GM12878 (cell line): ENCODE results near the gene CXXC1. TPM values are rescaled to one million over a fixed set of nuclear protein-coding genes. Genes with fewer than 3 reads are reported as not detected.

ENCODE experiments used
- BMI1 ChIP-seq: fragments of 450-650 bp; IDR thresholded peaks from 2 replicates; pipeline ENCODE4 v1.6.1; 2016; ENCODE audit warnings: mild to moderate bottlenecking, moderate library complexity, borderline replicate concordance
- CUX1 ChIP-seq: IDR thresholded peaks from 2 replicates; pipeline ENCODE4 v1.6.1; 2012; ENCODE audit warnings: improper control_type of control experiment, low read depth, low read length; ENCODE audit not compliant: insufficient replicate concordance
- E4F1 ChIP-seq: fragments of 450-650 bp; IDR thresholded peaks from 2 replicates; pipeline ENCODE4 v1.6.1; 2018; ENCODE audit warnings: borderline replicate concordance, mild to moderate bottlenecking; ENCODE audit not compliant: partially characterized antibody
- HCFC1 ChIP-seq: fragments of 150-350 bp; IDR thresholded peaks from 2 replicates; pipeline ENCODE4 v1.6.1; 2014; ENCODE audit warnings: low read length
- MAX ChIP-seq: IDR thresholded peaks from 2 replicates; pipeline ENCODE4 v1.6.1; 2012; ENCODE audit warnings: low read depth, low read length, improper control_type of control experiment
- PKNOX1 ChIP-seq: fragments of 450-650 bp; IDR thresholded peaks from 2 replicates; pipeline ENCODE4 v1.6.1; 2016; ENCODE audit warnings: mild to moderate bottlenecking
- POLR2AphosphoS2 ChIP-seq: IDR thresholded peaks from 2 replicates; pipeline ENCODE4 v1.6.1; 2011; ENCODE audit warnings: low read depth, mild to moderate bottlenecking, low read length, improper control_type of control experiment, moderate library complexity
- POU2F2 ChIP-seq: IDR thresholded peaks from 3 replicates; pipeline ENCODE4 v1.6.1; 2011; ENCODE audit warnings: low read depth, mild to moderate bottlenecking, low read length, borderline replicate concordance
- SIX5 ChIP-seq: IDR thresholded peaks from 2 replicates; pipeline ENCODE4 v1.6.1; 2011; ENCODE audit warnings: mild to moderate bottlenecking, low read depth, low read length, moderate library complexity; ENCODE audit not compliant: severe bottlenecking
- SKIL ChIP-seq: fragments of 450-650 bp; IDR thresholded peaks from 2 replicates; pipeline ENCODE4 v1.6.1; 2017; ENCODE audit warnings: mild to moderate bottlenecking, low read depth, inconsistent platforms; ENCODE audit not compliant: poor library complexity, severe bottlenecking
- SMAD5 ChIP-seq: IDR thresholded peaks from 2 replicates; pipeline ENCODE4 v1.6.1; 2016; ENCODE audit warnings: antibody characterized with exemption, low read depth
- SUPT20H ChIP-seq: IDR thresholded peaks from 2 replicates; pipeline ENCODE4 v1.6.1; 2011; ENCODE audit warnings: low read depth, mild to moderate bottlenecking, low read length, moderate library complexity, borderline replicate concordance; ENCODE audit not compliant: control insufficient read depth
- TCF3 ChIP-seq: IDR thresholded peaks from 2 replicates; pipeline ENCODE4 v1.6.1; 2012; ENCODE audit warnings: low read depth, mild to moderate bottlenecking, low read length, borderline replicate concordance; ENCODE audit not compliant: insufficient read depth
- ZBED1 ChIP-seq: IDR thresholded peaks from 2 replicates; pipeline ENCODE4 v1.6.1; 2016; ENCODE audit warnings: borderline replicate concordance
- ZBTB33 ChIP-seq: fragments of 450-650 bp; IDR thresholded peaks from 2 replicates; pipeline ENCODE4 v1.6.1; 2017; ENCODE audit warnings: mild to moderate bottlenecking
- polyA plus RNA-seq, 11 experiments: library from polyadenylated mRNA; depleted of rRNA in 4 of 11; unstranded in 6 of 11; stranded (reverse) in 5 of 11; fragments of >200 nt; fragmentation: Nextera tagmentation in 4 of 11; fragmentation: Illumina TruSeq in 1 of 11; extraction: Ambion mirVana in 4 of 11; extraction: Trizol in 1 of 11; gene quantifications; 1 replicate in 1 of 11; 2 replicates in 10 of 11; pipeline versions ENCODE4 v1.2.1 to v1.2.3, GENCODE V29; 2011 to 2016; ENCODE audit warnings: inconsistent platforms in 2 of 11, missing spikeins in 2 of 11, low read depth in 1 of 11
- total RNA-seq, 4 experiments: library from RNA; depleted of rRNA in 3 of 4; stranded (reverse); fragments of >200 nt in 3 of 4; fragmentation: Illumina TruSeq in 1 of 4; extraction: Trizol in 1 of 4; gene quantifications; 2 replicates each; pipeline versions ENCODE4 v1.2.1 to v1.2.3, GENCODE V29; 2013 to 2021

CXXC1 gene
- total and polyA plus RNA-seq, 10 of the 15 experiments (the other 5 are each of a cell fraction or from before 2014, with no cell fraction given): 9.2 to 180 (median 93.8) TPM

GRCh38 chr18:50312296-50313030, 25.0 kb upstream of the CXXC1 start (continued):
- TF ChIP-seq CUX1: no peak
- TF ChIP-seq SKIL: peak; percentile 70
- TF ChIP-seq E4F1: no peak
- no peak for TF ChIP-seq PKNOX1
- no peak for TF ChIP-seq SUPT20H
- TF ChIP-seq POLR2AphosphoS2: no peak
- no peak for TF ChIP-seq MAX
- TF ChIP-seq ZBED1: peak; percentile 58; the same call in 1 of the 2 replicates
- peak; percentile 73 for TF ChIP-seq BMI1
- TF ChIP-seq HCFC1: no peak
- no peak for TF ChIP-seq ZBTB33
- peak; percentile 62; the same call in 1 of the 3 replicates for TF ChIP-seq POU2F2
- no peak for TF ChIP-seq TCF3
- no peak for TF ChIP-seq SIX5
- no peak for TF ChIP-seq SMAD5
